AG04450 (cell line): Measurements from ENCODE around the gene AP2A2. TPM values are rescaled to one million over a fixed set of nuclear protein-coding genes. Genes with fewer than 3 reads are reported as not detected.

ENCODE experiments used
- CTCF ChIA-PET: fragments of 300-600, 350-600 bp; formaldehyde crosslinking; extraction: SDS; loops from one replicate; lab custom pipeline; 2022; ENCODE audit warnings: antibody characterized with exemption, inconsistent platforms; lab: Charles Lee
- POLR2A ChIA-PET: fragments of 350-600 bp; formaldehyde crosslinking; extraction: SDS; loops from one replicate; lab custom pipeline; 2021; ENCODE audit warnings: antibody characterized with exemption, inconsistent platforms; lab: Yijun Ruan, JAX
- DNase-seq: peaks from one replicate; pipeline ENCODE4 v3.0.0-alpha.2; 2011; ENCODE audit warnings: low read depth, low spot score
- H3K27ac ChIP-seq: one replicate; pipeline ENCODE4 v1.5.1; 2012; ENCODE audit warnings: low read depth, low read length, control low read depth
- H3K27me3 ChIP-seq: one replicate; pipeline ENCODE4 v1.6.0; 2012; ENCODE audit warnings: low read length; ENCODE audit not compliant: control insufficient read depth, insufficient read depth
- H3K4me3 ChIP-seq: 2 replicates; pipeline ENCODE4 v1.5.1; 2011; ENCODE audit warnings: mild to moderate bottlenecking, low read depth, low read length, control low read depth
- H3K9me3 ChIP-seq: 2 replicates; pipeline ENCODE4 v1.5.1; 2012; ENCODE audit warnings: low read length; ENCODE audit not compliant: control insufficient read depth, insufficient read depth
- polyA plus RNA-seq: library from polyadenylated mRNA; depleted of rRNA; stranded (reverse); fragments of >200 nt; gene quantifications from 2 replicates; pipeline ENCODE4 v1.2.3, GENCODE V29; 2011
- TF ChIP-seq, protein P1 (sequence below): IDR thresholded peaks from 2 replicates; pipeline ENCODE4 v1.5.1; 2011; ENCODE audit warnings: low read depth, low read length, control low read depth, inconsistent platforms

The AP2A2 gene
- polyA plus RNA-seq, 1 experiment = 54.2 TPM

- TF ChIP-seq, protein P1, sequence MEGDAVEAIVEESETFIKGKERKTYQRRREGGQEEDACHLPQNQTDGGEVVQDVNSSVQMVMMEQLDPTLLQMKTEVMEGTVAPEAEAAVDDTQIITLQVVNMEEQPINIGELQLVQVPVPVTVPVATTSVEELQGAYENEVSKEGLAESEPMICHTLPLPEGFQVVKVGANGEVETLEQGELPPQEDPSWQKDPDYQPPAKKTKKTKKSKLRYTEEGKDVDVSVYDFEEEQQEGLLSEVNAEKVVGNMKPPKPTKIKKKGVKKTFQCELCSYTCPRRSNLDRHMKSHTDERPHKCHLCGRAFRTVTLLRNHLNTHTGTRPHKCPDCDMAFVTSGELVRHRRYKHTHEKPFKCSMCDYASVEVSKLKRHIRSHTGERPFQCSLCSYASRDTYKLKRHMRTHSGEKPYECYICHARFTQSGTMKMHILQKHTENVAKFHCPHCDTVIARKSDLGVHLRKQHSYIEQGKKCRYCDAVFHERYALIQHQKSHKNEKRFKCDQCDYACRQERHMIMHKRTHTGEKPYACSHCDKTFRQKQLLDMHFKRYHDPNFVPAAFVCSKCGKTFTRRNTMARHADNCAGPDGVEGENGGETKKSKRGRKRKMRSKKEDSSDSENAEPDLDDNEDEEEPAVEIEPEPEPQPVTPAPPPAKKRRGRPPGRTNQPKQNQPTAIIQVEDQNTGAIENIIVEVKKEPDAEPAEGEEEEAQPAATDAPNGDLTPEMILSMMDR = no peak
- DNase-seq = no peak
- CTCF ChIA-PET = interaction anchor here (0.7 kb wide), 1 partner anchor 8 kb away, joined by 3 read pairs; no protein-coding TSS in a partner anchor
- no peak overlapping the region for H3K4me3 ChIP-seq
- POLR2A ChIA-PET = no interaction called here
- H3K9me3 ChIP-seq = no peaks in the 10 kb centered on the region
- H3K27me3 ChIP-seq = no peaks in the 10 kb centered on the region
- H3K27ac ChIP-seq = no peak overlapping the region
These were observed 7.6 kb downstream of the AP2A2 start for GRCh38 chr11:933142-933851.

GRCh38 chr11:933936-934335 lies 8.3 kb downstream of the AP2A2 start:
- H3K9me3 ChIP-seq = no peaks in the 10 kb centered on the region
- POLR2A ChIA-PET = no interaction called here
- H3K27ac ChIP-seq = no peak overlapping the region
- CTCF ChIA-PET = interaction anchor here (0.7 kb wide), 1 partner anchor 9 kb away, joined by 3 read pairs; no protein-coding TSS in a partner anchor
- no peak for DNase-seq
- H3K27me3 ChIP-seq = no peaks in the 10 kb centered on the region
- no peak overlapping the region for H3K4me3 ChIP-seq
- TF ChIP-seq, protein P1 = no peak

DNA sequence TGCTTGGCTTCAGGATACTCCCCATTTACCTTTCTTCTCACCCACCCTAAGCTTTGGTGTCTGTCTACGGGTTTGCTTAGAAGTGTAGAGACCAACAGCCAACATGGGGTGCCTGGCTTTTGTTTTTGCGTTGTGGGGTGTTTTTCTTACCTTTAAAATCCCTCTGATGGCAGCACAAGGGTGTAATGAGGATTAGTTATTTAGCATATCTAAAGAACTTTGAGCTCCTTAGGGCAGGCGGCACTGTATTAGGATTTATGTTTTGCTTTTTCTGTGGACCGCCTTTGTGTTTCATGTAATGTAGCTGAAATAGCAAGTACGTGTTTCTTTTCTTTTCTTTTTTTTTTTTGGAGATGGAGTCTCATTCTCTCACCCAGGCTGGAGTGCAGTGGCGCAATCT lies 8.9 kb downstream of the AP2A2 start:
- H3K27me3 ChIP-seq = no peaks in the 10 kb centered on the region
- TF ChIP-seq, protein P1 = no peak
- CTCF ChIA-PET = interaction anchor here (0.8 kb wide), 1 partner anchor 10 kb away, joined by 5 read pairs; no protein-coding TSS in a partner anchor
- H3K4me3 ChIP-seq = no peak overlapping the region
- H3K9me3 ChIP-seq = no peaks in the 10 kb centered on the region
- DNase-seq = no peak
- POLR2A ChIA-PET = no interaction called here
- H3K27ac ChIP-seq = no peak overlapping the region

DNA sequence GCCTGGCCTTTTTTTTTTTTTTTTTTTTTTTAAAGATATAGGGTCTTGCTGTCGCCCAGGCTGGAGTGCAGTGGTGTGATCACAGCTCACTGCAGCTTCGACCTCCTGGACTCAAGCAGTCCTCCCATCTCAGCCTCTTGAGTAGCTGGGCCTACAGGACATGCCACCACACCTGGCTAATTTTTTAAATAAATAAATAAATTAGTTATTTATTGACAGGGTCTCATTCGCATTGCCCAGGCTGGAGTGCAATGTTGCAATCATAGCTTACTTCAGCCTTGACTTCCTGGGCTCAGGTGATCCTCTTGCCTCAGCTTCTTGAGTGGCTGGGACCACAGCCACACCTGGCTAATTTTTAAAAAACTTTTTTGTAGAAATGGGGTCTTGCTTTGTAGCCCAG lies 10.5 kb downstream of the AP2A2 start:
- Histone ChIP-seq H3K4me3 (no peak overlapping the region), H3K27me3 (no peaks in the 10 kb centered on the region), H3K9me3 (no peaks in the 10 kb centered on the region), H3K27ac (no peak overlapping the region)
- no peak for DNase-seq
- TF ChIP-seq, protein P1 = no peak
- CTCF ChIA-PET = no interaction called here
- POLR2A ChIA-PET = no interaction called here

DNA sequence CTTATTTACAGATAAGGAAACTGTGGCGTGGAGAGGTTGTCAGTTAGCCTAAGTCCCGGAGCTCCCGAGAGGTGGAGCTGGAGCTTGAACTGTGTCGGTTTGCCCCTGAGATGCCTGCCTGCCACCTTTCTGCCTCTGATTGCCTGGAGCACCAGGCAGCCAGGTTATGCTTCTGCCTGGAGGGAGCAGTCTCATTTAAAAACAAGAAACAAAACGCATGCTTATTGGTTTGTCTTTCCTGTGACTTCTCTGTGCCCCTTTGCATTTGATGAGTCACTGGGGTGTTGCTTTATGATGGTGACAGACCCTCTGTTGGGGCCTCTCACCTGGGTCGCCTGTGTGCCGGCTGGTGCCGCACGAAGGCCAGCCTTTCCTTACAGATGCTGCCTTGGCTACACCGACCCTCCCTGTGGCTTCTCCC lies 12.2 kb downstream of the AP2A2 start:
- H3K27ac ChIP-seq = no peak overlapping the region
- DNase-seq = no peak
- no peaks in the 10 kb centered on the region for H3K9me3 ChIP-seq
- TF ChIP-seq, protein P1 = no peak
- CTCF ChIA-PET = no interaction called here
- POLR2A ChIA-PET = interaction anchor here (0.7 kb wide), 1 partner anchor 26 kb away, joined by 4 read pairs; no protein-coding TSS in a partner anchor
- no peaks in the 10 kb centered on the region for H3K27me3 ChIP-seq
- H3K4me3 ChIP-seq = no peak overlapping the region
